Measurements from ENCODE around the gene PTPN14. TPM values are rescaled to one million over a fixed set of nuclear protein-coding genes. Genes with fewer than 3 reads are reported as not detected.
"Not testable (repeated sequence)": the region's sequence is repeated elsewhere in the genome, so short reads cannot be mapped to it uniquely, and the experiment has no call there.

PTPN14 gene
- total RNA-seq, 4 donors from 2014 or later: 42.8 to 63.8 (median 50.4) TPM

DNA sequence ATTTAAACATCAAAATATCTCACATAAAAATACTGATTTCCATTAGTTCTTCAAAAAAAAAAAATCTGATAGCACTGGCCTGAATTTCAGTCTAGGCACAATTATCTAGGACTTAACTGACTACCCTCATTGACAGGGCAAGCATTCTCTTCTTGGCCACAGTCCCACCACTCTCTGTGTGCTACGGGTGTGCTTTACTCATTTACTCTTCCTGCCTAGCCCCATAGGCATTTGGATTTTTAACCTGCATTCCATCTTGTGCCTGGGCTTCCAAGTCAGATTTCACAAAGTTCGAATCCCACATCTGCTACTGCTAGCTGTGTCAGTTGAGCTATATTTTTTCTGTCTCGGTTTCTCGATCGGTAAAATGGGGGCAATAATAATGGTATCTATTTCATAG is 38.0 kb downstream of the PTPN14 start:
- Histone ChIP-seq H3K27ac (peak overlapping the region in 3 of 4 donors; percentile 4 to 71 (median 30)), H3K4me3 (no peak overlapping the region), H3K36me3 (no peaks in the 10 kb centered on the region), H3K9me3 (no peaks in the 10 kb centered on the region), H3K27me3 (no peaks in the 10 kb centered on the region), H3K4me1 (peaks cover 71 to 75% of the 10 kb centered on the region in 2 donors)
- no peak for TF ChIP-seq POLR2A (IDR thresholded peaks at IDR 0.05)
- TF ChIP-seq, protein P1, sequence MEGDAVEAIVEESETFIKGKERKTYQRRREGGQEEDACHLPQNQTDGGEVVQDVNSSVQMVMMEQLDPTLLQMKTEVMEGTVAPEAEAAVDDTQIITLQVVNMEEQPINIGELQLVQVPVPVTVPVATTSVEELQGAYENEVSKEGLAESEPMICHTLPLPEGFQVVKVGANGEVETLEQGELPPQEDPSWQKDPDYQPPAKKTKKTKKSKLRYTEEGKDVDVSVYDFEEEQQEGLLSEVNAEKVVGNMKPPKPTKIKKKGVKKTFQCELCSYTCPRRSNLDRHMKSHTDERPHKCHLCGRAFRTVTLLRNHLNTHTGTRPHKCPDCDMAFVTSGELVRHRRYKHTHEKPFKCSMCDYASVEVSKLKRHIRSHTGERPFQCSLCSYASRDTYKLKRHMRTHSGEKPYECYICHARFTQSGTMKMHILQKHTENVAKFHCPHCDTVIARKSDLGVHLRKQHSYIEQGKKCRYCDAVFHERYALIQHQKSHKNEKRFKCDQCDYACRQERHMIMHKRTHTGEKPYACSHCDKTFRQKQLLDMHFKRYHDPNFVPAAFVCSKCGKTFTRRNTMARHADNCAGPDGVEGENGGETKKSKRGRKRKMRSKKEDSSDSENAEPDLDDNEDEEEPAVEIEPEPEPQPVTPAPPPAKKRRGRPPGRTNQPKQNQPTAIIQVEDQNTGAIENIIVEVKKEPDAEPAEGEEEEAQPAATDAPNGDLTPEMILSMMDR (IDR thresholded peaks at IDR 0.05 in 4 of 5, conservative IDR thresholded peaks at IDR 0.05 in 1 of 5): no peak
- DNase-seq (no peak), ATAC-seq (no peak)
- intact Hi-C loops (cut with DNase I; ENCODE audit: low total_unique reads) (no loop called here), in situ Hi-C loops (cut with MboI; ENCODE audit: low sequenced_read_pairs in 4 of 4) (no loop called here)

DNA sequence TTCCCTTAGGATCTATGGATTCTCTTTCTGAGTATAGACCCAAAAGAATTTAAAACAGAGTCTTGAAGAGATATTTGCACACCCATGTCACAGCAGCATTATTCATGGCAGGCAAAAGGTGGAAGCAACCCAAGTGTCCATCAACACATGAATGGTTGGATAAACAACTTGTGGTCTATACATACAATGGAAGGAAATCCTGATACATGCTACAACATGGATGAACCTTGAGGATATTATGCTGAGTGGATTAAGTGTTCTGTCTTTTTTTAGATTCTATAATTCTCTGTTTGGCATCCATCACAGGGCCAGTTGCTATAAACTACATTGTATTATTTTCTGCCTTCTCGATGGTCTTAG is 39.8 kb downstream of the PTPN14 start:
- TF ChIP-seq, protein P1 (IDR thresholded peaks at IDR 0.05 in 4 of 5, conservative IDR thresholded peaks at IDR 0.05 in 1 of 5): no peak
- TF ChIP-seq POLR2A (IDR thresholded peaks at IDR 0.05): no peak
- in situ Hi-C loops (cut with MboI; ENCODE audit: low sequenced_read_pairs in 4 of 4) (no loop called here), intact Hi-C loops (cut with DNase I; ENCODE audit: low total_unique reads) (no loop called here)
- no peak overlapping the region for H3K4me3 ChIP-seq
- H3K27ac ChIP-seq: peak overlapping the region; percentile 40 to 71 (median 65)
- DNase-seq (no peak), ATAC-seq (no peak)
- no peaks in the 10 kb centered on the region for H3K36me3 ChIP-seq
- peaks cover 60 to 65% of the 10 kb centered on the region in 2 donors for H3K4me1 ChIP-seq
- H3K9me3 ChIP-seq: no peaks in the 10 kb centered on the region
- no peaks in the 10 kb centered on the region for H3K27me3 ChIP-seq

DNA sequence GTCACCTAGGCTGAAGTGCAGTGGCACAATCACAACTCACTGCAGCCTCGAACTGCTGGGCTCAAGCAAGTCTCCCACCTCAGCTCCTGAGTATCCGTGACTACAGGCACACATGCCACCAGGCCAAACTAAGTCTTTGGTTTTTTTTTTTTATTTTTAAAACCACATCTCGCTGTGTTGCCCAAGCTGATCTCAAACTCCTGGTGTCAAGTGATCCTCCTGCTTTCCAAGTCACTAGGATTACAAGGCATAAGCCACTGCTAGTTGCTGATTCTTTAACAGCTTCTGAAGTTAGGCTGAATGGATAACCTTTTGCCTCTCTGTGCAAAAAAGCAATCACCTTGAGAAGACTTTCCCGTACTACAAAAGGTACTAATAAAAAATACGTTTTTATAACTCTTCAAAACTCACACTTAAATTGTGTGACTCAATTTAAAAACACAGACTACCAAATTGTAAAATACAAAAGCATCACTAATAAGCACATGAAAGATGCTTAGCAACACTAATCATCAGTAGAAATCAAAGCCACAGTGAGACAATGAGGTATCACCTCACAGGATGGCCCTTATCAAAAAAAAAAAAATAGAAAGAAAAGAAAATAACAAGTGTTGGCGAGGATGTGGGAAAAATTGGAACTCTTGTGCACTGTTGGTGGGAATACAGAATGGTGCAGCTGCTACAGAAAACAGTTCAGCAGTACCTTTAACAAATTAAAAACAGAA is 40.3 kb downstream of the PTPN14 start:
- ATAC-seq: peak; percentile 79 to 85
- intact Hi-C loops (cut with DNase I; ENCODE audit: low total_unique reads): no loop called here
- peak overlapping the region; percentile 40 to 71 (median 65) for H3K27ac ChIP-seq

DNA sequence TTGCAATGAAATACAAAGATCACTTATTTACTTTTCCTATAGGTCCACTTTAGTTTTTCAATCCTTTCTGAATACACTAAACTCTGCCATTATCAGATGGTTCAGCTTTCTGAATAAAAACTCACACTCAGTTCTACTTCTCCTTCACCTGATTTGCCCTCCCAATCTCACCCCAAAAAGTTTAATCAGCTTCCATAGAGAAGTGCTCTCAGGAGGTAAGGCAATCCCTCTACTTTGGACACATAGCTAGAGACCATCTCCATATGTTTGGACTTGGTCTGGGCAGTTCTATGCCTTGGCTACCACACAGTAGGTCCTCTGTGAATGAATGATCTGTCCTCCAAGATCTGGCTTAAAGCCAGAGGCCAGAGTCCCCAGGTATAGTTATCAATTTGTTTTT is 40.9 kb downstream of the PTPN14 start:
- Histone ChIP-seq H3K4me3 (no peak overlapping the region), H3K36me3 (no peaks in the 10 kb centered on the region), H3K27ac (peak overlapping the region; percentile 40 to 71 (median 65)), H3K27me3 (no peaks in the 10 kb centered on the region), H3K4me1 (peaks cover 55 to 56% of the 10 kb centered on the region in 2 donors), H3K9me3 (no peaks in the 10 kb centered on the region)
- in situ Hi-C loops (cut with MboI; ENCODE audit: low sequenced_read_pairs in 4 of 4): no loop called here
- DNase-seq: no peak
- intact Hi-C loops (cut with DNase I; ENCODE audit: low total_unique reads): no loop called here
- TF ChIP-seq, protein P1 (IDR thresholded peaks at IDR 0.05 in 4 of 5, conservative IDR thresholded peaks at IDR 0.05 in 1 of 5): no peak
- TF ChIP-seq POLR2A (IDR thresholded peaks at IDR 0.05): no peak
- no peak for ATAC-seq

More for the DNA sequence above, 40.3 kb downstream of the PTPN14 start:
- no peak overlapping the region for H3K4me3 ChIP-seq
- H3K9me3 ChIP-seq: no peaks in the 10 kb centered on the region
- H3K4me1 ChIP-seq: peaks cover 57 to 60% of the 10 kb centered on the region in 2 donors
- H3K36me3 ChIP-seq: no peaks in the 10 kb centered on the region
- in situ Hi-C loops (cut with MboI; ENCODE audit: low sequenced_read_pairs in 4 of 4): no loop called here
- H3K27me3 ChIP-seq: no peaks in the 10 kb centered on the region
- DNase-seq: no peak
- TF ChIP-seq, protein P1 (IDR thresholded peaks at IDR 0.05 in 4 of 5, conservative IDR thresholded peaks at IDR 0.05 in 1 of 5): no peak
- no peak for TF ChIP-seq POLR2A (IDR thresholded peaks at IDR 0.05)

DNA sequence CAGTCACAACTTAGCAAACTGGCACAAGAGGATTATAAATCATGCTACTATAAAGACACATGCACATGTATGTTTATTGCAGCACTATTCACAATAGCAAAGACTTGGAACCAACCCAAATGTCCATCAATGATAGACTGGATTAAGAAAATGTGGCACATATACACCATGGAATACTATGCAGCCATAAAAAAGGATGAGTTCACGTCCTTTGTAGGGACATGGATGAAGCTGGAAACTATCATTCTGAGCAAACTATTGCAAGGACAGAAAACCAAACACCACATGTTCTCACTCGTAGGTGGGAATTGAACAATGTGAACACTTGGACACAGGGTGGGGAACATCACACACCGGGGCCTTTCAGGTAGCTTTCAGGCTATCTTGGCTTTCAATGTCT is 41.8 kb downstream of the PTPN14 start:
- in situ Hi-C loops (cut with MboI; ENCODE audit: low sequenced_read_pairs in 4 of 4); H3K9me3 ChIP-seq; DNase-seq; H3K27me3 ChIP-seq; ATAC-seq; intact Hi-C loops (cut with DNase I; ENCODE audit: low total_unique reads); H3K4me3 ChIP-seq; H3K36me3 ChIP-seq: not testable (repeated sequence)
- Histone ChIP-seq H3K27ac (peak overlapping the region in 2 of 4 donors; percentile 67 to 71), H3K4me1 (peaks cover 55 to 56% of the 10 kb centered on the region in 2 donors)
